ENCODE measurements around the gene OMP. TPM values are rescaled to one million over a fixed set of nuclear protein-coding genes. Genes with fewer than 3 reads are reported as not detected.

OMP gene
- total and polyA plus RNA-seq, 9 donors: 0.55 to 1.8 (median 1.6) TPM; not detected in 4

GRCh38 chr11:77109236-77110019 lies 6.8 kb downstream of the OMP start:
- H3K27me3 ChIP-seq: no peaks in the 10 kb centered on the region
- no peaks in the 10 kb centered on the region for H3K36me3 ChIP-seq
- H3K4me3 ChIP-seq: no peak overlapping the region
- TF ChIP-seq EP300 (IDR thresholded peaks at IDR 0.05) (no peak), CTCF (IDR thresholded peaks at IDR 0.05) (no peak), POLR2A (IDR thresholded peaks at IDR 0.05) (no peak)
- H3K27ac ChIP-seq: no peak overlapping the region
- WGBS, 3 donors: 64 to 65% (median 65%) methylated on average over 11 of the region's 11 CpGs
- intact Hi-C loops (cut with DNase I): no loop called here
- no peak for DNase-seq
- H3K9me3 ChIP-seq: no peaks in the 10 kb centered on the region
- peaks cover 17% of the 10 kb centered on the region for H3K4me1 ChIP-seq (ENCODE audit: insufficient read depth)

- H3K27ac ChIP-seq: no peak overlapping the region
- 90 to 94% (median 93%) methylated on average over 6 of the region's 6 CpGs for WGBS, 3 donors
- intact Hi-C loops (cut with DNase I): no loop called here
- H3K27me3 ChIP-seq: no peaks in the 10 kb centered on the region
- no peaks in the 10 kb centered on the region for H3K9me3 ChIP-seq
- peaks cover 17% of the 10 kb centered on the region for H3K4me1 ChIP-seq (ENCODE audit: insufficient read depth)
- DNase-seq: no peak
- no peak for TF ChIP-seq EP300 (IDR thresholded peaks at IDR 0.05)
- no peak for TF ChIP-seq CTCF (IDR thresholded peaks at IDR 0.05)
- TF ChIP-seq POLR2A (IDR thresholded peaks at IDR 0.05): no peak
- H3K36me3 ChIP-seq: no peaks in the 10 kb centered on the region
- H3K4me3 ChIP-seq: no peak overlapping the region
Observed at GRCh38 chr11:77110836-77111235, 8.2 kb downstream of the OMP start.

- 69 to 75% (median 71%) methylated on average over 3 of the region's 3 CpGs for WGBS, 3 donors
Observed at GRCh38 chr11:77111277-77111676, 8.6 kb downstream of the OMP start.

DNA sequence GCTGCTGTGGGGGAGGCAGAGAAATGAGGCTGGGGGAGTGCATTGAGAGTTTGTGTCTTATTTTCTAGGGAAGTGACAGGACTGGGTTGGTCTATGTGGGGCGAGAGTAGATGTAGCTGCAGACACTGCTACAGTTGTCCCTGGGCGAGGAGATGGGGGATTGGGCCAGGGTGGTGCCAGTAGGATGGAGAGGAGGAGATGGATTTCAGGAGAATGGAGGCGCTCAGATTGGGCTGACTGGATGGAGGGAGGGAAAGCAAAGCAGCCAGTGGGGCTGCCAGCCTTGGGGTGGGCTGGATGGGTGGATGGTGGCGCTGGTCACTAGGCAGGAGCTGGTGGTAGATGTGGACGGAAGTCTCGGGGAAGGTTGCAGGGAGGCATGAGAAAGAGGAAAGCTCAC lies 9.3 kb downstream of the OMP start:
- intact Hi-C loops (cut with DNase I): no loop called here
- Histone ChIP-seq H3K36me3 (no peaks in the 10 kb centered on the region), H3K4me1 (ENCODE audit: insufficient read depth) (peaks cover 14% of the 10 kb centered on the region), H3K27me3 (no peaks in the 10 kb centered on the region), H3K9me3 (no peaks in the 10 kb centered on the region), H3K4me3 (no peak overlapping the region), H3K27ac (no peak overlapping the region)
- WGBS, 3 donors: 96 to 98% (median 98%) methylated on average over 6 of the region's 6 CpGs
- no peak for DNase-seq
- TF ChIP-seq EP300 (IDR thresholded peaks at IDR 0.05) (no peak), CTCF (IDR thresholded peaks at IDR 0.05) (no peak), POLR2A (IDR thresholded peaks at IDR 0.05) (no peak)

More at GRCh38 chr11:77111277-77111676, 8.6 kb downstream of the OMP start:
- no peak for DNase-seq
- intact Hi-C loops (cut with DNase I): no loop called here
- H3K27me3 ChIP-seq: no peaks in the 10 kb centered on the region
- H3K27ac ChIP-seq: no peak overlapping the region
- TF ChIP-seq POLR2A (IDR thresholded peaks at IDR 0.05) (no peak), CTCF (IDR thresholded peaks at IDR 0.05) (no peak)
- peaks cover 16% of the 10 kb centered on the region for H3K4me1 ChIP-seq (ENCODE audit: insufficient read depth)
- no peak overlapping the region for H3K4me3 ChIP-seq
- no peaks in the 10 kb centered on the region for H3K9me3 ChIP-seq
- H3K36me3 ChIP-seq: no peaks in the 10 kb centered on the region
